ENCODE results near the gene MAPK10.

The MAPK10 gene

DNA sequence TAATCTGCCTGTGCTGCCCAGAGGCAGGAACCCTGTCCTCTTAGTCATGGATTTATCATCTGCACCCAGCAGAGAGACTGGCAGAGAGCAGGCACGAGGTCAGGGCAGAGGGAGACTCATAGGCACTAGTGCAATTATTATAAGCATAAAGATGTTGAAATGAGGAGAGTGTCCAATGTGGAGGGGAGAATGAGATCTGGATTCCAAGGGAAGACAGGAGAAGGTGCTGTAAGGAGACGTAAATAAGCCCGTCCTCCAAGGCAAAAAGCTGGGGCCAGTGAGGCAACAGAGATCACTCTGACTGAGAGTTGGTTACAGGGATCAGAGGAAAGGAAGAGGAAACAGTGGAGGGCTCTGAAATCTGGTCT lies 406.2 kb downstream of the MAPK10 start:
- peak; percentile 58 for DNase-seq (ENCODE audit: low spot score)
- POLR2A ChIA-PET (ENCODE audit: low non-redundant PET) = no interaction called here
- CTCF ChIA-PET = no interaction called here
- H3K27ac ChIP-seq = no peak overlapping the region
- TF ChIP-seq CTCF (conservative IDR thresholded peaks at IDR 0.05; ENCODE audit: low read depth) = no peak

DNA sequence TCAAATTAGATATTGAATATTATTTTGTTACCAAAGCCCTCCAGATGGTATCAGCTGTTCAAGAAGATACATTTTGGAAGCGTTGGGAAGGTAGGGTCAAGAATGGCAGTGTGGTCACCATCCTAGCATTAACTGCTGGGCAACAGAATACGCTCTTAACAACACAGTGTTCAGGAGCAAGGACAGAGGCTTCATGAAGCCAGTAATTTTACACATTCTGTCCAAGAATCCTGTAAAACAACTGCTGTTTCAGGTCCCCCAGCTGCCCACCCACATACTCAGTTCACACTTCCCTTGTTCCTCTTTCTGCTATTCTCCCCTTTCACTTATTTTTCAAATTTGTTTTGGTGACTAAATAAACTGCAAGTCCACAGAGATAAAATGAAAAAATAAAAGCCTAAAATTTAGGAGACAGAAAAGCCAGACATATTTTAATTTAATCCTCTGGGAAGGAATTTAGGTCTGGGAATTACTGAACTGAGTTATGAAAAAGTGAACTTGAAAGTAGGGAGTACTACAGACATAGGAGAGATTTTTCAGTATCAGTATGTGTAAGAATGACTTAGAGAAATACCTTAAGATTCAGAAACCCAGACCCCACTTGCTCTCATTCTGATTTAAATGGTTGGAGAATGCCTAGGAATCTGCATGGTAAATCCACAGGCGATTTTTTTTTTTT lies 406.7 kb downstream of the MAPK10 start:
- CTCF ChIA-PET = no interaction called here
- POLR2A ChIA-PET (ENCODE audit: low non-redundant PET) = no interaction called here
- no peak for DNase-seq (ENCODE audit: low spot score)
- TF ChIP-seq CTCF (conservative IDR thresholded peaks at IDR 0.05; ENCODE audit: low read depth) = no peak
- H3K27ac ChIP-seq = no peak overlapping the region

DNA sequence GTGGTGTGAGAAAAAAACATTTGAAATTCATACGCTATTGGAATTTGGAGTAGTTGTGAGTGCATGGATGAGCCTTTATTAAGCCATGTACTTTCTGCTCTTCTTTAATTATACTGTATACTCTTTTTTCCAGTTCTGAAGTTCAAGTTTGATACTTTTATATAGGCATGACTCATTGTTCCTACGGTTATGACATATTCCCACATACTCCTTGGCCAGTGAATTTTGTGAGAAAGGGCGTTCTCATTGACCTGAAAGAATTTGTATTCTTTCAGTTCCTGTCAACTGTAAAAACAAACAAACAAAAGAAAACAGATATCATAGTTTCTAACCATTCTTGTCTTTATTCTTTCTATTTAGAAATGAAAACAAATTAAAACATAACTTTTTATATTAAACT lies 407.3 kb downstream of the MAPK10 start:
- no peak for TF ChIP-seq CTCF (conservative IDR thresholded peaks at IDR 0.05; ENCODE audit: low read depth)
- ChIA-PET POLR2A (ENCODE audit: low non-redundant PET) (no interaction called here), CTCF (no interaction called here)
- H3K27ac ChIP-seq = no peak overlapping the region
- peak; percentile 13 for DNase-seq (ENCODE audit: low spot score)

DNA sequence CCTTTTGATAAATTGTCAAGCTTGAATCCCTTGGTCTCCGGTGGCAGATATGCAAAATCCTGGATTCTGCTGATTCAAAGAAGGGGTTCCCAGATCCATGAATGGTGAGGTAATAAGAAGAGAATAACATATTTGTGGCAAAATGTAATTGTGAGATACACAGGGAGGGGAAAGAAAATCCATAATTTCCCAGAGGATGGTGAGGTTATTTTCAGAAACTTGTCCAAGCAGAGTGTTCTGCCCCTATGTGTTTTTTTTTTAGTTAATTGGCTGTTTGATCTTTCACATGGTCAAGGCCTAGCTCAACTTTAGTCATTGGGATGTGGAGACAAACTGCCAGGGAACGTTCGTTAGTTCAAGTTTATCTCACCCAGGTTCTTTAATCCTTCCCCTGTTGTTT lies 408.8 kb downstream of the MAPK10 start:
- DNase-seq (ENCODE audit: low spot score) = no peak
- no peak for TF ChIP-seq CTCF (conservative IDR thresholded peaks at IDR 0.05; ENCODE audit: low read depth)
- POLR2A ChIA-PET (ENCODE audit: low non-redundant PET) = no interaction called here
- no peak overlapping the region for H3K27ac ChIP-seq
- CTCF ChIA-PET = no interaction called here

DNA sequence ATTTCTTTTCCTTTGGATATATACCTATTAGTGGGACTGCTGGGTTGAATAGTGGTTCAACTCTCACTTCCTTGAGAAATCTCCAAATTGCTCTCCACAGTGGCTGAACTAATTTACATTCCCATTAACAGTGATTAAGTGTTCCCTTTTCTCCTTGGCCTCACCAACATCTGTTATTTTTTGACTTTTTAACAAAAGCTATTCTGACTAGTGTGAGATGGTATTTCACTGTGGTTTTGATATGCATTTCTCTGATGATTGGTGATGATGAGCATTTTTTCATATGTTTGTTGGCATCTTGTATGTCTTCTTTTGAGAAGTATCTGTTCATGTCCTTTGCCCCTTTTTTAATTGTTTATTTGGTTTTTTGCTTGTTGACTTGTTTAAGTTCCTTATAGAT lies 413.0 kb downstream of the MAPK10 start:
- POLR2A ChIA-PET (ENCODE audit: low non-redundant PET) = no interaction called here
- no peak for DNase-seq (ENCODE audit: low spot score)
- CTCF ChIA-PET = no interaction called here
- no peak for TF ChIP-seq CTCF (conservative IDR thresholded peaks at IDR 0.05; ENCODE audit: low read depth)
- no peak overlapping the region for H3K27ac ChIP-seq

DNA sequence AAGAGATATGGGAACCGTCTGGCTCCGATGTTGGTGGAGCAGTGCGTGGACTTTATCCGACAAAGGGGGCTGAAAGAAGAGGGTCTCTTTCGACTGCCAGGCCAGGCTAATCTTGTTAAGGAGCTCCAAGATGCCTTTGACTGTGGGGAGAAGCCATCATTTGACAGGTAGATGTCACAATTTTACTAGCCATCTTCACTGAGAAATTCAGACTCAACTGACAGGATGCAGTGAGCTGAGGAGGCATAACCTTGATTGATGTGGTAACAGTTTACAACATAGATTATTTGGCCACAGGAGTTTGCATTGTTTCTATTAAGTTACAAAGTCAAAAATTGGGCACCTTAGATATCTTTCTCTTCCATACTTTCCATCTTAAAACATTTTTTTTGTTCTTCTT lies 417.7 kb downstream of the MAPK10 start:
- no peak overlapping the region for H3K27ac ChIP-seq
- TF ChIP-seq CTCF (conservative IDR thresholded peaks at IDR 0.05; ENCODE audit: low read depth) = no peak
- POLR2A ChIA-PET (ENCODE audit: low non-redundant PET) = no interaction called here
- CTCF ChIA-PET = interaction anchor here (0.7 kb wide), 1 partner anchor 202 kb away, joined by 3 read pairs; no protein-coding TSS in a partner anchor
- DNase-seq (ENCODE audit: low spot score) = no peak

Data from RWPE1 (cell line).